Loucy (cell line): ENCODE results near the gene SMAP2.

Source experiments
- H2AFZ ChIP-seq: fragments of 200-600 bp; sonication (generic); 2 replicates; pipeline ENCODE4 v1.6.0; 2016; ENCODE audit warnings: antibody characterized with exemption, mild to moderate bottlenecking, low read length, moderate library complexity
- H3F3A ChIP-seq: fragments of 200-600 bp; 2 replicates; pipeline ENCODE4 v1.6.0; 2016; ENCODE audit warnings: antibody characterized with exemption, low read depth, mild to moderate bottlenecking
- H3K27me3 ChIP-seq: fragments of 200-600 bp; sonication (generic); 2 replicates; pipeline ENCODE4 v1.6.1; 2014; ENCODE audit warnings: low read length, mild to moderate bottlenecking; ENCODE audit not compliant: insufficient read depth, poor library complexity, severe bottlenecking
- H3K36me3 ChIP-seq: fragments of 200-600 bp; sonication (generic); 2 replicates; pipeline ENCODE4 v1.6.1; 2016; ENCODE audit warnings: low read length; ENCODE audit not compliant: insufficient read depth
- H3K4me1 ChIP-seq: fragments of 200-600 bp; sonication (generic); 2 replicates; pipeline ENCODE4 v1.5.1; 2014; ENCODE audit warnings: low read length, mild to moderate bottlenecking; ENCODE audit not compliant: insufficient read depth, poor library complexity, severe bottlenecking
- H3K4me2 ChIP-seq: fragments of 200-600 bp; sonication (generic); 2 replicates; pipeline ENCODE4 v1.6.0; 2014; ENCODE audit warnings: antibody characterized with exemption, low read length, low read depth, mild to moderate bottlenecking; ENCODE audit not compliant: poor library complexity, severe bottlenecking
- H3K4me3 ChIP-seq: fragments of 200-600 bp; sonication (generic); 2 replicates; pipeline ENCODE4 v1.5.1; 2014; ENCODE audit warnings: low read length, mild to moderate bottlenecking, mixed read lengths; ENCODE audit not compliant: poor library complexity, severe bottlenecking
- H3K79me2 ChIP-seq: fragments of 200-600 bp; sonication (generic); 2 replicates; pipeline ENCODE4 v1.6.1; 2014; ENCODE audit warnings: low read length; ENCODE audit not compliant: insufficient read depth
- H3K9ac ChIP-seq: fragments of 200-600 bp; sonication (generic); 2 replicates; pipeline ENCODE4 v1.6.0; 2014; ENCODE audit warnings: mild to moderate bottlenecking, low read depth, low read length, moderate library complexity; ENCODE audit not compliant: poor library complexity, severe bottlenecking
- H3K9me2 ChIP-seq: fragments of 200-600 bp; sonication (generic); replicated peaks from 2 replicates; pipeline ENCODE4 v1.6.1; 2016; ENCODE audit warnings: low read depth, low read length, mixed read lengths
- H3K9me3 ChIP-seq: fragments of 200-600 bp; sonication (generic); 2 replicates; pipeline ENCODE4 v1.6.1; 2014; ENCODE audit warnings: mild to moderate bottlenecking, antibody characterized with exemption, low read length, low read depth; ENCODE audit not compliant: insufficient read depth
- H4K20me1 ChIP-seq: fragments of 200-600 bp; sonication (generic); 2 replicates; pipeline ENCODE4 v1.6.0; 2014; ENCODE audit warnings: antibody characterized with exemption, low read length, mild to moderate bottlenecking; ENCODE audit not compliant: insufficient read depth, poor library complexity, severe bottlenecking
- EZH2phosphoT487 ChIP-seq: fragments of 200-600 bp; IDR thresholded peaks from 2 replicates; pipeline ENCODE4 v1.6.1; 2018; ENCODE audit warnings: antibody characterized with exemption, mild to moderate bottlenecking, moderate library complexity, borderline replicate concordance
- TF ChIP-seq, protein P1 (sequence below): fragments of 200-600 bp; sonication (generic); conservative IDR thresholded peaks from 2 replicates; pipeline ENCODE4 v1.5.1; 2014; ENCODE audit warnings: mild to moderate bottlenecking, antibody characterized with exemption, low read length

Gene SMAP2

GRCh38 chr1:40431385-40431784 is 57.9 kb downstream of the SMAP2 start:
- no peaks in the 10 kb centered on the region for H3K79me2 ChIP-seq
- no peaks in the 10 kb centered on the region for H3K9me2 ChIP-seq
- H3K9ac ChIP-seq: no peak overlapping the region
- no peaks in the 10 kb centered on the region for H3K36me3 ChIP-seq
- H3K27me3 ChIP-seq: no peaks in the 10 kb centered on the region
- no peak overlapping the region for H3K4me2 ChIP-seq
- no peaks in the 10 kb centered on the region for H3K4me1 ChIP-seq
- H2AFZ ChIP-seq: no peak overlapping the region
- no peaks in the 10 kb centered on the region for H3K9me3 ChIP-seq
- no peak overlapping the region for H3K4me3 ChIP-seq
- no peaks in the 10 kb centered on the region for H3F3A ChIP-seq
- TF ChIP-seq EZH2phosphoT487: no peak
- TF ChIP-seq, protein P1, sequence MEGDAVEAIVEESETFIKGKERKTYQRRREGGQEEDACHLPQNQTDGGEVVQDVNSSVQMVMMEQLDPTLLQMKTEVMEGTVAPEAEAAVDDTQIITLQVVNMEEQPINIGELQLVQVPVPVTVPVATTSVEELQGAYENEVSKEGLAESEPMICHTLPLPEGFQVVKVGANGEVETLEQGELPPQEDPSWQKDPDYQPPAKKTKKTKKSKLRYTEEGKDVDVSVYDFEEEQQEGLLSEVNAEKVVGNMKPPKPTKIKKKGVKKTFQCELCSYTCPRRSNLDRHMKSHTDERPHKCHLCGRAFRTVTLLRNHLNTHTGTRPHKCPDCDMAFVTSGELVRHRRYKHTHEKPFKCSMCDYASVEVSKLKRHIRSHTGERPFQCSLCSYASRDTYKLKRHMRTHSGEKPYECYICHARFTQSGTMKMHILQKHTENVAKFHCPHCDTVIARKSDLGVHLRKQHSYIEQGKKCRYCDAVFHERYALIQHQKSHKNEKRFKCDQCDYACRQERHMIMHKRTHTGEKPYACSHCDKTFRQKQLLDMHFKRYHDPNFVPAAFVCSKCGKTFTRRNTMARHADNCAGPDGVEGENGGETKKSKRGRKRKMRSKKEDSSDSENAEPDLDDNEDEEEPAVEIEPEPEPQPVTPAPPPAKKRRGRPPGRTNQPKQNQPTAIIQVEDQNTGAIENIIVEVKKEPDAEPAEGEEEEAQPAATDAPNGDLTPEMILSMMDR: no peak
- H4K20me1 ChIP-seq: no peaks in the 10 kb centered on the region

GRCh38 chr1:40432644-40433390 is 59.3 kb downstream of the SMAP2 start:
- no peaks in the 10 kb centered on the region for H4K20me1 ChIP-seq
- no peaks in the 10 kb centered on the region for H3K4me1 ChIP-seq
- TF ChIP-seq, protein P1: no peak
- no peak for TF ChIP-seq EZH2phosphoT487
- no peaks in the 10 kb centered on the region for H3K9me3 ChIP-seq
- H3K9ac ChIP-seq: no peak overlapping the region
- H3K36me3 ChIP-seq: no peaks in the 10 kb centered on the region
- no peaks in the 10 kb centered on the region for H3K79me2 ChIP-seq
- H3F3A ChIP-seq: no peaks in the 10 kb centered on the region
- no peak overlapping the region for H3K4me3 ChIP-seq
- no peak overlapping the region for H2AFZ ChIP-seq
- no peaks in the 10 kb centered on the region for H3K27me3 ChIP-seq
- H3K9me2 ChIP-seq: no peaks in the 10 kb centered on the region
- H3K4me2 ChIP-seq: no peak overlapping the region

DNA sequence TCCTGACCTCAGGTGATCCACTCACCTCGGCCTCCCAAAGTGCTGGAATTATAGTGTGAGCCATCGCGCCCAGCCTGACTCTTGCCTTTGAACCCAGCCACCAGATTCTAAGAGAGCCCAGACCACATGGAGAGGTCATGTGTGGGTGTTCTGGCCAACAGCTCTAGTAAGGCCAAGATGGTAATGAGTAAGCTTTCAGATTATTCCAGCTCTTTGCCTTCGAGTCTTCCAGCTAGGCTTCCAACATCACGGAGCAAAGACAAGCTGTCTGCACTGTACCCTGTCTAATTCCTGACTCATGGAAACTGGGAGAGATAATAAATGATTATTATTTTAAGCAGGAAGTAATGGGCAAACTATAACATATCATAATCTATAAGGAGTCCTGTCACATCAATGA is 61.9 kb downstream of the SMAP2 start:
- Histone ChIP-seq H3K27me3 (no peaks in the 10 kb centered on the region), H3K79me2 (no peaks in the 10 kb centered on the region), H3K4me1 (no peaks in the 10 kb centered on the region), H3K4me2 (no peak overlapping the region), H2AFZ (no peak overlapping the region), H3F3A (no peaks in the 10 kb centered on the region), H4K20me1 (no peaks in the 10 kb centered on the region), H3K9ac (no peak overlapping the region), H3K4me3 (no peak overlapping the region), H3K9me2 (no peaks in the 10 kb centered on the region), H3K36me3 (no peaks in the 10 kb centered on the region), H3K9me3 (no peaks in the 10 kb centered on the region)
- TF ChIP-seq EZH2phosphoT487: no peak
- TF ChIP-seq, protein P1: no peak
